Esophagus squamous epithelium (tissue), 5 donors: ENCODE data around the gene ZBTB43. TPM values are rescaled to one million over a fixed set of nuclear protein-coding genes. Genes with fewer than 3 reads are reported as not detected.
"Not testable (repeated sequence)": the region's sequence is repeated elsewhere in the genome, so short reads cannot be mapped to it uniquely, and the experiment has no call there.

Experiments used
- DNase-seq: peaks from one replicate; lab custom pipeline; 2025; lab: John Stamatoyannopoulos, UW
- H3K27ac ChIP-seq, 4 donors: fragments of 200-600 bp; sonication (generic); one replicate each; pipeline ENCODE4 v1.5.1; 2016 to 2019; ENCODE audit warnings: mild to moderate bottlenecking in 1 of 4
- H3K27me3 ChIP-seq, 4 donors: fragments of 200-600 bp; sonication (generic); 1 replicate in 3 of 4; 2 replicates in 1 of 4; pipeline versions ENCODE4 v1.5.1 to v1.6.0; 2017 to 2021; ENCODE audit warnings: antibody characterized with exemption in 1 of 4
- H3K36me3 ChIP-seq, 3 donors: fragments of 200-600 bp; sonication (generic); one replicate each; pipeline ENCODE4 v1.5.1; 2016 to 2019
- H3K4me1 ChIP-seq, 3 donors: fragments of 200-600 bp; sonication (generic); one replicate each; pipeline ENCODE4 v1.5.1; 2017 to 2019
- H3K4me3 ChIP-seq, 4 donors: fragments of 200-600 bp; sonication (generic); 1 replicate in 3 of 4; 2 replicates in 1 of 4; pipeline ENCODE4 v1.5.1; 2016 to 2019; ENCODE audit warnings: mild to moderate bottlenecking in 2 of 4, moderate library complexity in 1 of 4
- H3K9me3 ChIP-seq, 3 donors: fragments of 200-600 bp; sonication (generic); one replicate each; pipeline ENCODE4 v1.5.1; 2016 to 2019
- POLR2A ChIP-seq, 4 donors: fragments of 450-650 bp; IDR thresholded peaks; one replicate each; pipeline ENCODE4 v1.6.1; 2017; ENCODE audit warnings: antibody characterized with exemption in 4 of 4, mild to moderate bottlenecking in 4 of 4, moderate library complexity in 3 of 4
- WGBS, 2 donors: methylation state at CpG; one replicate each; pipeline ENCODE4 v1.1.5; 2018; 5-methylcytosine and 5-hydroxymethylcytosine counted together
- intact Hi-C: fragments of 100-400 bp; cut with DNase I; formaldehyde crosslinking; loops from one replicate; pipeline ENCODE4 v1.15.0; 2022
- total RNA-seq, 4 donors: library from RNA; depleted of rRNA; stranded (reverse); fragments of >200 nt; gene quantifications; one replicate each; pipeline ENCODE4 v1.1.0, GENCODE V29; 2016
- TF ChIP-seq, protein P1 (sequence below), 6 experiments: fragments of 450-650 bp in 4 of 6; fragments of 200-600 bp in 2 of 6; sonication (generic) in 2 of 6; IDR thresholded peaks; one replicate each; pipeline ENCODE4 v1.5.1; 2016 to 2019; ENCODE audit warnings: antibody characterized with exemption in 6 of 6, mild to moderate bottlenecking in 4 of 6, moderate library complexity in 4 of 6
- donor health status: DM: yes; HTN: yes; CAD: no.

Gene ZBTB43
- total RNA-seq, 4 donors from 2014 or later: 9.9 to 14.3 (median 12.9) TPM

DNA sequence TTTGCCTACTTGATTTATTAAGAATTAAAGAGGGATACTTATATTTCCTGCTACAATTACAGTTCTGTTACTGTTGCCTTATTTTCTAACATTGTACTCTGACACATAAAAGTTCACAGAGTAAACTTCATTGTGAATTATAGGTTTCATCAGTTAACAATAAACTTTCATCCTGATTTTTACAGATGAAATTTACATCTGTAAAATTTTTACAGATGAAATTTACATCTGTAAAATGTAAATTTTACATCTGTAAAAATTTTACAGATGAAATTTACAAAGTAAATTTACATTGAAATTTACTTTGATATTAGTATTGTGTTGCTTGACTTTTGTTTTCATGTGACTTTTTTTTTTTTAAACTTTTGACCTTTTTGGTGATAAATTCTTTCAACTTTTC, 9.3 kb downstream of the ZBTB43 start:
- H3K27ac ChIP-seq: no peak overlapping the region
- no peak for DNase-seq
- intact Hi-C loops: no loop called here
- H3K4me1 ChIP-seq: peaks cover 0 to 8% (median 0%) of the 10 kb centered on the region in 3 donors
- H3K4me3 ChIP-seq: no peak overlapping the region
- peaks cover 0 to 21% (median 8%) of the 10 kb centered on the region in 3 donors for H3K9me3 ChIP-seq
- H3K27me3 ChIP-seq: no peaks in the 10 kb centered on the region
- peaks cover 0 to 98% (median 9%) of the 10 kb centered on the region in 3 donors for H3K36me3 ChIP-seq
- TF ChIP-seq, protein P1, sequence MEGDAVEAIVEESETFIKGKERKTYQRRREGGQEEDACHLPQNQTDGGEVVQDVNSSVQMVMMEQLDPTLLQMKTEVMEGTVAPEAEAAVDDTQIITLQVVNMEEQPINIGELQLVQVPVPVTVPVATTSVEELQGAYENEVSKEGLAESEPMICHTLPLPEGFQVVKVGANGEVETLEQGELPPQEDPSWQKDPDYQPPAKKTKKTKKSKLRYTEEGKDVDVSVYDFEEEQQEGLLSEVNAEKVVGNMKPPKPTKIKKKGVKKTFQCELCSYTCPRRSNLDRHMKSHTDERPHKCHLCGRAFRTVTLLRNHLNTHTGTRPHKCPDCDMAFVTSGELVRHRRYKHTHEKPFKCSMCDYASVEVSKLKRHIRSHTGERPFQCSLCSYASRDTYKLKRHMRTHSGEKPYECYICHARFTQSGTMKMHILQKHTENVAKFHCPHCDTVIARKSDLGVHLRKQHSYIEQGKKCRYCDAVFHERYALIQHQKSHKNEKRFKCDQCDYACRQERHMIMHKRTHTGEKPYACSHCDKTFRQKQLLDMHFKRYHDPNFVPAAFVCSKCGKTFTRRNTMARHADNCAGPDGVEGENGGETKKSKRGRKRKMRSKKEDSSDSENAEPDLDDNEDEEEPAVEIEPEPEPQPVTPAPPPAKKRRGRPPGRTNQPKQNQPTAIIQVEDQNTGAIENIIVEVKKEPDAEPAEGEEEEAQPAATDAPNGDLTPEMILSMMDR (IDR thresholded peaks at IDR 0.05): no peak
- TF ChIP-seq POLR2A (IDR thresholded peaks at IDR 0.05): no peak

DNA sequence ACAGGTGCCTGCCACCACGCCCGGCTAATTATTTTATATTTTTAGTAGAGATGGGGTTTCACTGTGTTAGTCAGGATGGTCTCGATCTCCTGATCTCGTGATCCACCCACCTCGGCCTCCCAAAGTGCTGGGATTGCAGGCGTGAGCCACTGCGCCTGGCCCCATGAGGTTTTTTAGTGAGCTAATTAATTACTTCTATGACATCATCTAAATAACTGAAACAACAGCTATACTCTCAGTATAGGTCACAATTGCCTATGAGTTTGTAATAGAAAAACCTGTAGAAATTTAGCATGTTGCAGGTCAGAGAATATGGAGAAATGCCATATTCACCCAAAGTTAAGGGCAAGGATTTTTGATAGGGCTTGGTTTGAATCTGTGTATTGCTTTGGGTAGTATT, 12.8 kb downstream of the ZBTB43 start:
- peaks cover 0 to 91% (median 0%) of the 10 kb centered on the region in 3 donors for H3K36me3 ChIP-seq
- DNase-seq, H3K27me3 ChIP-seq, H3K4me3 ChIP-seq, intact Hi-C loops, H3K4me1 ChIP-seq, H3K27ac ChIP-seq: not testable (repeated sequence)
- WGBS, 2 donors: 94 to 95% methylated on average over 7 of the region's 7 CpGs
- peaks cover 0 to 33% (median 8%) of the 10 kb centered on the region in 3 donors for H3K9me3 ChIP-seq

DNA sequence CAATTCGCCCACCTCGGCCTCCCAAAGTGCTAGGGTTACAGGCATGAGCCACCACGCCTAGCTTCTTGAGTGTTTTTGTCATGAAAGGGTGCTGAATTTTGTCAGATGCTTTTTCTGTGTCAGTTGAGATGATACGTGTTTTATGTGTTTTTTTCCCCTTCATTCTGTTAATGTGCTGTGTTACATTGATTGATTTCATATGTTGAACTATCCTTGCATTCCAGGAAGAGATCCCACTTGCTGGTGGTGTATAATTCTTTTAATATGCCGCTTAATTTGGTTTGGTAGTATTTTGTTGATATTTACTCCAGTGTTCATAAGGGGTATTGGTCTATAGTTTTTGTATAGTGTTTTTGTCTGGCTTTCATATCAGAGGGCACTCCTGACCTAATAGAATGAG, 13.6 kb downstream of the ZBTB43 start:
- TF ChIP-seq, protein P1 (IDR thresholded peaks at IDR 0.05): no peak
- TF ChIP-seq POLR2A (IDR thresholded peaks at IDR 0.05): no peak
- WGBS, 2 donors: 95% methylated on average over 5 of the region's 5 CpGs
- intact Hi-C loops: no loop called here

DNA sequence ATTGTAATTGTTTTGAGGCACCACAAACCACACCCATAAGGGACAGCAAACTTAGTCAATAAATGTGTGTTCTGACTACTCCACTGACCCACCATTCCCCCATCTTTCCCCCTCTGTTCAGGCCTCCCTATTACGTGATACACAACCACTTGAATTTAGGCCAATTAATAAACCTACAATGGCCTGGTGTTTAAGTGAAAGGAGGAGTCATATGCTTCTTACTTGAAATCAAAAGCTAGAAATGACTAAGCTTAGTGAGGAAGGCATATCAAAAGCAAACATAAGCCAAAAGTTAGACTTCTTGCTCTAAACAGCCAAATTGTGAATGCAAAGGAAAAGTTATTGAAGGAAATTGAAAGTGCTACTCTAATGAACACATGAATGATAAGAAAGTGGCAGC, 14.6 kb downstream of the ZBTB43 start:
- peaks cover 0 to 30% (median 8%) of the 10 kb centered on the region in 3 donors for H3K9me3 ChIP-seq
- no peak for DNase-seq
- H3K36me3 ChIP-seq: peaks cover 0 to 91% (median 0%) of the 10 kb centered on the region in 3 donors
- no peak for TF ChIP-seq POLR2A (IDR thresholded peaks at IDR 0.05)
- TF ChIP-seq, protein P1 (IDR thresholded peaks at IDR 0.05): no peak
- peaks cover 0 to 13% (median 0%) of the 10 kb centered on the region in 3 donors for H3K4me1 ChIP-seq
- no peak overlapping the region for H3K27ac ChIP-seq
- intact Hi-C loops: no loop called here
- WGBS, 2 donors: 64 to 69% methylated on average over 1 of the region's 1 CpG
- no peaks in the 10 kb centered on the region for H3K27me3 ChIP-seq
- no peak overlapping the region for H3K4me3 ChIP-seq

More for the DNA sequence above, 13.6 kb downstream of the ZBTB43 start:
- H3K27ac ChIP-seq: no peak overlapping the region
- H3K9me3 ChIP-seq: peaks cover 0 to 33% (median 8%) of the 10 kb centered on the region in 3 donors
- H3K36me3 ChIP-seq: peaks cover 0 to 91% (median 0%) of the 10 kb centered on the region in 3 donors
- no peak overlapping the region for H3K4me3 ChIP-seq
- H3K4me1 ChIP-seq: peaks cover 0 to 13% (median 0%) of the 10 kb centered on the region in 3 donors
- no peaks in the 10 kb centered on the region for H3K27me3 ChIP-seq
- no peak for DNase-seq

DNA sequence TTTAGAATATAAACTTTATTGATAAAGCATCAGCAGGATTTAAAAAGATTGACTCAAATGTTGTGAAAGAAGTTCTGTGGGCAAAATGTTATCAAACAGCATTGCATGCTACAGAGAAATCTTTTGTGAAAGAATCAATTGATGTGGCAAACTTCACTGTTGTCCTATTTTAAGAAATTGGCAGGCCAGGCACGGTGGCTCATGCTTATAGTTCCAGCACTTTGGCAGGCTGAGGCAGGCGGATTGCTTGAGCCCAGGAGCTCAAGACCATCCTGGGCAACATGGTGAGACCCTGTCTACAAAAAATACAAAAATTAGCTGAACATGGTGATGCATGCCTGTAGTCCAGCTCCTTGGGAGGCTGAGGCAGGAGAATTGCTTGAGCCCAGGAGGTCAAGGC, 17.4 kb downstream of the ZBTB43 start:
- intact Hi-C loops: no loop called here
- DNase-seq: no peak
- Histone ChIP-seq H3K4me3 (no peak overlapping the region), H3K27me3 (no peaks in the 10 kb centered on the region), H3K4me1 (peaks cover 0 to 13% (median 0%) of the 10 kb centered on the region in 3 donors), H3K9me3 (peaks cover 0 to 25% (median 8%) of the 10 kb centered on the region in 3 donors), H3K36me3 (peaks cover 0 to 80% (median 0%) of the 10 kb centered on the region in 3 donors), H3K27ac (no peak overlapping the region)
- WGBS, 2 donors: 36 to 47% methylated on average over 2 of the region's 2 CpGs
- no peak for TF ChIP-seq POLR2A (IDR thresholded peaks at IDR 0.05)
- TF ChIP-seq, protein P1 (IDR thresholded peaks at IDR 0.05): no peak
